Urinary bladder (tissue), 2 donors: ENCODE data around the gene MAMDC2. TPM values are rescaled to one million over a fixed set of nuclear protein-coding genes. Genes with fewer than 3 reads are reported as not detected.

Experiments used
- polyA plus RNA-seq: library from polyadenylated mRNA; stranded (reverse); fragments of 200-250 nt; gene quantifications from one replicate; pipeline ENCODE4 v1.2.3, GENCODE V29; 2013
- small RNA-seq: library from RNA; depleted of rRNA; stranded (forward); fragments of <200 nt; gene quantifications from one replicate; pipeline ENCODE3, GENCODE V24; 2014
- total RNA-seq: library from RNA; depleted of rRNA; stranded (reverse); fragments of >200 nt; gene quantifications from one replicate; pipeline ENCODE4 v1.2.3, GENCODE V29; 2014
- donor health status: healthy.

The MAMDC2 gene
- total and polyA plus RNA-seq, 2 donors = 52.0 to 76.4 TPM

Small RNA genes lying within 50 kb of the gene (small RNA-seq; reads per million reads assigned to genes)
- gene RNU2-5P = 0.89 reads per million, percentile 71 among the genes with 10 or more reads in this experiment

Other genes starting within 250 kb of the MAMDC2 start
- gene CFAP95, start 223.0 kb upstream of the MAMDC2 start, total RNA-seq = not detected
- not detected for gene CFAP95, start 223.0 kb upstream of the MAMDC2 start, polyA plus RNA-seq
- 146 TPM for gene SMC5, start 215.1 kb downstream of the MAMDC2 start, total RNA-seq
- 14.5 TPM for gene SMC5, start 215.1 kb downstream of the MAMDC2 start, polyA plus RNA-seq